ENCODE data around the gene XPA. TPM values are rescaled to one million over a fixed set of nuclear protein-coding genes. Genes with fewer than 3 reads are reported as not detected.
"Not testable (repeated sequence)": the region's sequence is repeated elsewhere in the genome, so short reads cannot be mapped to it uniquely, and the experiment has no call there.

Gene XPA
- total and polyA plus RNA-seq, 9 donors, result 18.2 to 22.9 (median 20.2) TPM

- no peak for DNase-seq
- Histone ChIP-seq H3K4me3 (ENCODE audit: low read length) (no peak overlapping the region), H3K9me3 (replicated peaks; ENCODE audit: control insufficient read depth, low read depth, low read length) (no peaks in the 10 kb centered on the region), H3K27me3 (ENCODE audit: control insufficient read depth, insufficient read depth, low read length) (peaks cover 17% of the 10 kb centered on the region), H3K27ac (ENCODE audit: low read length) (no peak overlapping the region), H3K36me3 (ENCODE audit: control insufficient read depth, insufficient read depth, low read length) (no peaks in the 10 kb centered on the region), H3K4me1 (ENCODE audit: control insufficient read depth, insufficient read depth, low read length) (no peaks in the 10 kb centered on the region)
- WGBS (ENCODE audit: insufficient coverage), result 63% methylated on average over 3 of the region's 4 CpGs
These were observed 7.7 kb upstream of the XPA start for GRCh38 chr9:97704851-97705250.

GRCh38 chr9:97704345-97704677 is 7.2 kb upstream of the XPA start:
- Histone ChIP-seq H3K4me3 (ENCODE audit: low read length) (no peak overlapping the region), H3K27ac (ENCODE audit: low read length) (no peak overlapping the region), H3K27me3 (ENCODE audit: control insufficient read depth, insufficient read depth, low read length) (peaks cover 16% of the 10 kb centered on the region), H3K4me1 (ENCODE audit: control insufficient read depth, insufficient read depth, low read length) (no peaks in the 10 kb centered on the region), H3K36me3 (ENCODE audit: control insufficient read depth, insufficient read depth, low read length) (no peaks in the 10 kb centered on the region), H3K9me3 (replicated peaks; ENCODE audit: control insufficient read depth, low read depth, low read length) (no peaks in the 10 kb centered on the region)
- DNase-seq, result no peak
- WGBS (ENCODE audit: insufficient coverage), result no CpG with 5 or more reads among the region's 3 CpGs

DNA sequence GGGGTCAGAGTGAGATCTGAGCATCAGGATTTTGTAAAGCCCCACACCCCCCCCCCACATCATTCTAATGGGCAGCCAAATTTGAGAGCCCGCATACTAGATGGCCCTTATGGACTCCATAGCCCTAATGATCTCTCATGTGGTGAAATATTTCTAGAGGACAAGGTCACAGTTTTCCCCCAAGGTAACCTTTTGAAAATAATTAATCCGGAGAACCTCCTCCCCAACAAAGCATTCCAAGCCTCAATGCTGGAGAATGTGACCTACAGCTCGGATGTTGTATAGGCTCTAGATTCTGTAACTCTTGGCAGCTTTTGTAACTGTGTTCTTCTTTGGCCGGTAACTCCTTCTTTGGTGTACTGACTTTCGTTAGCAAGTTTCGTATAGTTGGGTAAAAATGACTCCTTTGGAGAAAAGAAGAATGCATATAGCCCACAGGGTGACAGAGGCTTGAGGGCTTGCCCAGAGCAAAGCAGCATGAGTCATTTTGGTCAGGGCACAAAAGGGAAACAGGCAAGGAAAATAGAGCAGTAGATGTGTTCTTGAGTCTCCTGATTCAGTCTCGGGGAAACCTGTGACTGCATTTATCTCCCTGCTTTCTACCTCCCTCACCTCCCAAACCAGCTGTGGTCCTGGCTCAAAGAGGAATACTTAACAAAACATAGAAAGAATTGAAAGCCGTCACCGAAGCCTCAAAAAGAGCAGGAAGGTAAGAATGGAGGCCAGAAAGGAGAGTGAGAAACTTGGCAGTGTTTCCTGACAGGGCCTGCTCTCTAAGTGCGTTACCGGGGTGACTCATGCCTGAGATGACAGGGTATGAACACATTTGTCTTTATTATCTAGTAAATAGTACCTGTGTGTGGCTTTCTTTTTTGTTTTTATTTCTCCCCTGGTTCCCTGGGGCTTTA is 6.6 kb upstream of the XPA start:
- Histone ChIP-seq H3K27me3 (ENCODE audit: control insufficient read depth, insufficient read depth, low read length) (peaks cover 11% of the 10 kb centered on the region), H3K4me1 (ENCODE audit: control insufficient read depth, insufficient read depth, low read length) (no peaks in the 10 kb centered on the region), H3K4me3 (ENCODE audit: low read length) (no peak overlapping the region), H3K27ac (ENCODE audit: low read length) (no peak overlapping the region), H3K36me3 (ENCODE audit: control insufficient read depth, insufficient read depth, low read length) (no peaks in the 10 kb centered on the region), H3K9me3 (replicated peaks; ENCODE audit: control insufficient read depth, low read depth, low read length) (no peaks in the 10 kb centered on the region)
- no peak for DNase-seq
- WGBS (ENCODE audit: insufficient coverage), result 65% methylated on average over 6 of the region's 11 CpGs

DNA sequence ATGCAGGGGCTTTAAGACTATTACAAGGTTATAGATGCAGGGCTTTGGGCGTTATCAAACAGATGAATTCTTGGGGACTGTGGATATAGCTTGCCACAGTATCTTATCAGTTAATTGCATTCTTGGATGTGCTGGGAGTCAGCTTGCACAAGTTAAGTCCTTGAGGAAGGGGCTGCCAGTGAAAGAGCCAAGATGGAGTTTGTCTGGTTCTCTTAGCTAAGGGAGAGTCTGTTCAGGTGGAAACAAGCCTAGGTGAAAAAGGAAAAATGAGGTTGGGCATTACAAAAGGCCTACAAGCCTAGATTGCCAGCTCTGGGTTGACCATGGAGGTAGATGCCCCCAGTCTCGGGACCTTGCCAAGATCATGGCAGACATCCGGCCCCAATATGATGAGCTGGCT is 2.7 kb upstream of the XPA start:
- WGBS (ENCODE audit: insufficient coverage), result 80% methylated on average over 3 of the region's 3 CpGs
- DNase-seq; H3K36me3 ChIP-seq (ENCODE audit: control insufficient read depth, insufficient read depth, low read length); H3K9me3 ChIP-seq (replicated peaks; ENCODE audit: control insufficient read depth, low read depth, low read length); H3K4me3 ChIP-seq (ENCODE audit: low read length); H3K4me1 ChIP-seq (ENCODE audit: control insufficient read depth, insufficient read depth, low read length); H3K27me3 ChIP-seq (ENCODE audit: control insufficient read depth, insufficient read depth, low read length); H3K27ac ChIP-seq (ENCODE audit: low read length): not testable (repeated sequence)

DNA sequence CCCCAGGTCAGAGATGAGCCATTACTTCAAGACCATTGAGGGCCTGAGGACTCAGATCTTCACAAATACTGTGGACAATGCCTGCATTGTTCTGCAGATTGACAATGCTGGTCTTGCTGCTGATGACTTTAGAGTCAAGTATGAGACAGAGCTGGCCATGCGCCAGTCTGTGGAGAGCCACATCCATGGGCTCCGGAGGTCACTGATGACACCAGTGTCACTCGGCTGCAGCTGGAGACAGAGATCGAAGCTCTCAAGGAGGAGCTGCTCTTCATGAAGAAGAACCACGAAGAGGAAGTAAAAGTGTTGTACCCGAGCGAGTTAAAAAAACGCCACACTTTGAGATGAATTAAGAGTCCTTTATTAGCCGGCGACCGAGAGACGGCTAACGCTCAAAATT is 2.1 kb upstream of the XPA start:
- H3K36me3 ChIP-seq (ENCODE audit: control insufficient read depth, insufficient read depth, low read length); H3K4me1 ChIP-seq (ENCODE audit: control insufficient read depth, insufficient read depth, low read length); H3K9me3 ChIP-seq (replicated peaks; ENCODE audit: control insufficient read depth, low read depth, low read length); H3K4me3 ChIP-seq (ENCODE audit: low read length); H3K27ac ChIP-seq (ENCODE audit: low read length); H3K27me3 ChIP-seq (ENCODE audit: control insufficient read depth, insufficient read depth, low read length); DNase-seq: not testable (repeated sequence)
- WGBS (ENCODE audit: insufficient coverage), result 79% methylated on average over 10 of the region's 13 CpGs

GRCh38 chr9:97698865-97699264 is 1.7 kb upstream of the XPA start:
- Histone ChIP-seq H3K4me1 (ENCODE audit: control insufficient read depth, insufficient read depth, low read length) (peaks cover 7% of the 10 kb centered on the region), H3K36me3 (ENCODE audit: control insufficient read depth, insufficient read depth, low read length) (no peaks in the 10 kb centered on the region), H3K27me3 (ENCODE audit: control insufficient read depth, insufficient read depth, low read length) (peaks cover 6% of the 10 kb centered on the region), H3K4me3 (ENCODE audit: low read length) (no peak overlapping the region), H3K9me3 (replicated peaks; ENCODE audit: control insufficient read depth, low read depth, low read length) (no peaks in the 10 kb centered on the region), H3K27ac (ENCODE audit: low read length) (no peak overlapping the region)
- WGBS (ENCODE audit: insufficient coverage), result 93% methylated on average over 14 of the region's 14 CpGs
- DNase-seq, result no peak

DNA sequence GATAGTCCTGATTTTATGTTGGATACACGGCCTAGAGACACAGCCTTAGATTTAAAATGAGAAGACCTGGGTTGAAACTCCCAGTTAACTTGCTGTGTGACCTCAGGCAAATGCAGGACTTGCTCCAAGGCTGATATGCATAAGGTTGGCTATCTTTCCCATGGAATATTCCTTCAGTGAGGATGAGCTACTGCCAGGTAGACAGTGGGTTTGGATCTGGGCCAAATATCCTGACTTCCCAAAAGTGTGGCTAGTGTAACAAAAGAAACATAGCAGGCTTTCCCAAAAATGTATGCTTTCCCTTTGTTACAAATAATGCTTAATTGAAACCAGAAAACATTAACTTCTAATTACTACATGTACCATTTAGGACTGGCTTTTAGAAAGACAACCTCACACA is 697 bp upstream of the XPA start:
- H3K4me3 ChIP-seq (ENCODE audit: low read length), result no peak overlapping the region
- peak; percentile 27 for DNase-seq
- peaks cover 7% of the 10 kb centered on the region for H3K4me1 ChIP-seq (ENCODE audit: control insufficient read depth, insufficient read depth, low read length)
- no peaks in the 10 kb centered on the region for H3K9me3 ChIP-seq (replicated peaks; ENCODE audit: control insufficient read depth, low read depth, low read length)
- 33% methylated on average over 1 of the region's 1 CpG for WGBS (ENCODE audit: insufficient coverage)
- peaks cover 6% of the 10 kb centered on the region for H3K27me3 ChIP-seq (ENCODE audit: control insufficient read depth, insufficient read depth, low read length)
- no peaks in the 10 kb centered on the region for H3K36me3 ChIP-seq (ENCODE audit: control insufficient read depth, insufficient read depth, low read length)
- no peak overlapping the region for H3K27ac ChIP-seq (ENCODE audit: low read length)

DNA sequence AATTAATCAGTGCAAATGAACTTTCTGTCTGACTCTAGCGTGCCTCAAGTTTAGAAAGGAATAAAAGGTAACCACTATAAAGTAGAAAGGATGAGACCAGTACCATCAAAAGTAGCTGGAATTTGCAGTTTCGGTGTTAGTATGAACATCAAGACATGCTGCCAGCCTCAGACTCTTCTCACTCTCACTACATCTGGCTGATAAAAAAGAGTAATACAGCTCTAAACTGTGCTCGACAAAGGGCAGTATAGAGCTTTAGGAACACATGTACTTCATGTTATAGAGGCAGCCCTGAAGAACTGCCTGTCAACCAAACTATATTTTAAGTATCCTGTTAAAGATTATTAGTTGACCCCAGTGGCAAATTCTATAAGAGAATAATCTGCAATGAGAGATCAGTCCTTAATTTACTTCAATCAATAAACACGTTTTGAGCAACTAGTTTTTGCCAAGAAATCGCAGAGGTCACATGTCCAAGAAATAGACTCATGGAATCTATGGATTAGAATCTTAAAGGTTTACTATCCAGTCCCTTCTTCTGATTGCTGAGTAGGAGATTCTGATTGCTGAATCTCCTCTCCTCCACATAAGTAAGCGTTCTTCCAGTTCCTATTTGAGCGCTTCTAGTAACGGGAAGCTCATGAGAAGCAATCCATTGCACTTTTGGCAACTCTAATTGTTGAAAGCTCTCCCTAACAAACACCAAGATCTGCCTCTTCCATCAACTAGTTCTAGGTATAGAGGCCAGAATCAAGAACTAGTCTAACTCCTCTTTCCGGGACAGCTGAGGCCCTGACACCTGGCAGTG is 941 bp downstream of the XPA start:
- H3K27me3 ChIP-seq (ENCODE audit: control insufficient read depth, insufficient read depth, low read length), result peaks cover 4% of the 10 kb centered on the region
- H3K4me1 ChIP-seq (ENCODE audit: control insufficient read depth, insufficient read depth, low read length), result peaks cover 7% of the 10 kb centered on the region
- DNase-seq, result peak; percentile 13
- no peaks in the 10 kb centered on the region for H3K36me3 ChIP-seq (ENCODE audit: control insufficient read depth, insufficient read depth, low read length)
- H3K27ac ChIP-seq (ENCODE audit: low read length), result peak overlapping the region; percentile 90
- H3K9me3 ChIP-seq (replicated peaks; ENCODE audit: control insufficient read depth, low read depth, low read length), result no peaks in the 10 kb centered on the region
- H3K4me3 ChIP-seq (ENCODE audit: low read length), result peak overlapping the region; percentile 75
- 0% methylated on average over 4 of the region's 9 CpGs for WGBS (ENCODE audit: insufficient coverage)

DNA sequence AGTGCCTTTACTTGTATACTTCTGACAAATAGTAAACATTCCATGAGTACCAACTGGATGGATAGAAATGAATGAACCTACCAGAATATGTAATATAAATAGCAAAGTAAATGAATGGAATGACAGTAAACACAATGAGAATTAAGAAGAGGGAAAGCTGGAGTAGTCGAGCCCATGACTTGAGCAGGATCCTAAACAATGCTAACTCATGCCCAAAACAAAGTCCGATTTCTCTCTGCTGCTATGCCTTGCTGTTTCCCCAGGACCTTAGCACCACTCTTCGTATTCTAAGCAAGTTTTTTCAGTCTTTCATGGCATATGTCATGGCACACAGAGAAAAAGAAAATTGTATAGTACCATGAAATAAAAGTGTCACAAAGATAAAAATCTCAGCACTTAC is 1.8 kb downstream of the XPA start:
- Histone ChIP-seq H3K9me3 (replicated peaks; ENCODE audit: control insufficient read depth, low read depth, low read length) (no peaks in the 10 kb centered on the region), H3K4me1 (ENCODE audit: control insufficient read depth, insufficient read depth, low read length) (peaks cover 7% of the 10 kb centered on the region), H3K36me3 (ENCODE audit: control insufficient read depth, insufficient read depth, low read length) (peaks cover 5% of the 10 kb centered on the region), H3K4me3 (ENCODE audit: low read length) (no peak overlapping the region), H3K27me3 (ENCODE audit: control insufficient read depth, insufficient read depth, low read length) (peaks cover 2% of the 10 kb centered on the region), H3K27ac (ENCODE audit: low read length) (no peak overlapping the region)
- no CpG with 5 or more reads among the region's 3 CpGs for WGBS (ENCODE audit: insufficient coverage)
- no peak for DNase-seq

- Histone ChIP-seq H3K27me3 (ENCODE audit: control insufficient read depth, insufficient read depth, low read length) (no peaks in the 10 kb centered on the region), H3K4me1 (ENCODE audit: control insufficient read depth, insufficient read depth, low read length) (peaks cover 7% of the 10 kb centered on the region), H3K9me3 (replicated peaks; ENCODE audit: control insufficient read depth, low read depth, low read length) (no peaks in the 10 kb centered on the region), H3K27ac (ENCODE audit: low read length) (no peak overlapping the region), H3K4me3 (ENCODE audit: low read length) (no peak overlapping the region), H3K36me3 (ENCODE audit: control insufficient read depth, insufficient read depth, low read length) (peaks cover 9% of the 10 kb centered on the region)
- 100% methylated on average over 2 of the region's 7 CpGs for WGBS (ENCODE audit: insufficient coverage)
- DNase-seq, result no peak
These were observed 2.4 kb downstream of the XPA start for GRCh38 chr9:97694769-97695168.

All from muscle of leg (tissue), 11 donors.